HCT116 (cell line): ENCODE data around the gene PTPA. TPM values are rescaled to one million over a fixed set of nuclear protein-coding genes. Genes with fewer than 3 reads are reported as not detected.
A peak's percentile ranks its signal among the peaks of the same experiment; 100 is the strongest.

ENCODE experiments used
- ATAC-seq: fragments of 200-7000 bp; cut with Tn5 transposase; 2 replicates; pipeline ENCODE4 v1.9.1; 2020; ENCODE audit warnings: mild to moderate bottlenecking, moderate library complexity
- BruUV-seq: library from RNA; stranded (reverse); fragments of 400-500 nt; replicated peaks from 2 replicates; lab custom pipeline; 2021; lab: Mats Ljungman, UMichigan
- CTCF ChIA-PET: fragments of 300-600 bp; sonication (Branson Sonifier 250); formaldehyde crosslinking; loops from one replicate; lab custom pipeline; 2021; ENCODE audit warnings: antibody characterized with exemption; lab: Charles Lee
- POLR2A ChIA-PET: fragments of 300-600, 350-600 bp; sonication (Branson Sonifier 250); formaldehyde crosslinking; loops from one replicate; lab custom pipeline; 2021; ENCODE audit warnings: antibody characterized with exemption; lab: Charles Lee
- RAD21 ChIA-PET, 2 experiments: fragments of 300-600 bp; sonication (Branson Sonifier 250); formaldehyde crosslinking; loops; one replicate each; lab custom pipeline; 2023; ENCODE audit warnings: low total read pairs in 2 of 2; ENCODE audit not compliant: uncharacterized antibody in 2 of 2, unreplicated experiment in 2 of 2, low non-redundant PET in 1 of 2; lab: Charles Lee
- DNase-seq: peaks from one replicate; pipeline ENCODE4 v3.0.0-alpha.2; 2010; ENCODE audit warnings: low read depth, low spot score
- H2AFZ ChIP-seq: fragments of 200-600 bp; shearing (Covaris generic), sonication (generic); 2 replicates; pipeline ENCODE4 v1.6.1; 2017; ENCODE audit warnings: low read depth, mixed run types, mixed read lengths, antibody characterized with exemption, low read length; ENCODE audit not compliant: poor library complexity, severe bottlenecking
- H3K27ac ChIP-seq: 2 replicates; pipeline ENCODE4 v1.5.1; 2012; ENCODE audit warnings: low read depth, low read length
- H3K27me3 ChIP-seq: fragments of 200-600 bp; sonication (generic); 2 replicates; pipeline ENCODE4 v1.6.1; 2016; ENCODE audit warnings: mixed run types, low read length, mixed read lengths; ENCODE audit not compliant: insufficient read depth
- H3K36me3 ChIP-seq, 2 experiments: fragments of 200-500 bp in 1 of 2; fragments of 200-600 bp in 1 of 2; sonication (Bioruptor generic) in 1 of 2; sonication (generic) in 1 of 2; 2 replicates each; pipeline versions ENCODE4 v1.5.1 to v1.6.1; 2014 to 2016; ENCODE audit warnings: low read length in 2 of 2, inconsistent platforms in 1 of 2, mixed read lengths in 1 of 2, mixed run types in 1 of 2; ENCODE audit not compliant: insufficient read depth in 2 of 2, control insufficient read depth in 1 of 2
- H3K4me1 ChIP-seq, 2 experiments: fragments of 200-600 bp in 1 of 2; sonication (generic) in 1 of 2; 2 replicates each; pipeline versions ENCODE4 v1.5.1 to v1.6.1; 2012 to 2017; ENCODE audit warnings: low read length in 2 of 2, inconsistent platforms in 1 of 2, mild to moderate bottlenecking in 1 of 2, mixed read lengths in 1 of 2, mixed run types in 1 of 2, moderate library complexity in 1 of 2; ENCODE audit not compliant: insufficient read depth in 2 of 2, control insufficient read depth in 1 of 2
- H3K4me2 ChIP-seq: fragments of 200-600 bp; sonication (generic); 2 replicates; pipeline ENCODE4 v1.6.1; 2017; ENCODE audit warnings: mixed run types, low read length, mixed read lengths
- H3K4me3 ChIP-seq, 2 experiments: fragments of 200-600 bp in 1 of 2; sonication (generic) in 1 of 2; replicated peaks in 1 of 2; 2 replicates each; pipeline ENCODE4 v1.5.1; 2011 to 2016; ENCODE audit warnings: low read length in 2 of 2, control low read depth in 1 of 2, low read depth in 1 of 2, mild to moderate bottlenecking in 1 of 2, mixed read lengths in 1 of 2, mixed run types in 1 of 2
- H3K79me2 ChIP-seq: fragments of 200-600 bp; sonication (generic); 2 replicates; pipeline ENCODE4 v1.6.1; 2017; ENCODE audit warnings: mild to moderate bottlenecking, mixed run types, low read length, moderate library complexity, mixed read lengths; ENCODE audit not compliant: insufficient read depth
- H3K9ac ChIP-seq: fragments of 200-600 bp; sonication (generic); 2 replicates; pipeline ENCODE4 v1.6.1; 2016; ENCODE audit warnings: low read length, mixed read lengths
- H3K9me2 ChIP-seq: fragments of 200-600 bp; sonication (generic), shearing (Covaris generic); 2 replicates; pipeline ENCODE4 v1.6.1; 2017; ENCODE audit warnings: mixed run types, mild to moderate bottlenecking, moderate library complexity; ENCODE audit not compliant: insufficient read depth
- H3K9me3 ChIP-seq, 2 experiments: fragments of 200-500 bp in 1 of 2; fragments of 200-600 bp in 1 of 2; sonication (Bioruptor generic) in 1 of 2; sonication (generic) in 1 of 2; 2 replicates each; pipeline ENCODE4 v1.6.1; 2014 to 2017; ENCODE audit warnings: low read length in 2 of 2, mixed read lengths in 2 of 2, inconsistent platforms in 1 of 2, low read depth in 1 of 2, mild to moderate bottlenecking in 1 of 2, mixed run types in 1 of 2, moderate library complexity in 1 of 2; ENCODE audit not compliant: control insufficient read depth in 1 of 2, insufficient read depth in 1 of 2
- H4K20me1 ChIP-seq: fragments of 200-600 bp; sonication (generic), shearing (Covaris generic); 2 replicates; pipeline ENCODE4 v1.6.1; 2017; ENCODE audit warnings: mixed run types, mild to moderate bottlenecking, moderate library complexity; ENCODE audit not compliant: insufficient read depth
- ATF3 ChIP-seq: IDR thresholded peaks from 2 replicates; pipeline ENCODE4 v1.6.1; 2012
- CBX3 ChIP-seq: IDR thresholded peaks from 2 replicates; pipeline ENCODE4 v1.6.1; 2012; ENCODE audit warnings: low read depth
- CEBPB ChIP-seq: IDR thresholded peaks from 2 replicates; pipeline ENCODE4 v1.6.1; 2012; ENCODE audit warnings: low read depth
- CTCF ChIP-seq, 3 experiments: fragments of 200-600 bp in 1 of 3; sonication (generic) in 1 of 3; IDR thresholded peaks in 2 of 3; conservative IDR thresholded peaks in 1 of 3; 2 replicates each; pipeline ENCODE4 v1.5.1; 2012 to 2017; ENCODE audit warnings: low read depth in 2 of 3, low read length in 2 of 3, antibody characterized with exemption in 1 of 3, borderline replicate concordance in 1 of 3, control low read depth in 1 of 3, mild to moderate bottlenecking in 1 of 3, mixed read lengths in 1 of 3, mixed run types in 1 of 3, moderate library complexity in 1 of 3; ENCODE audit not compliant: insufficient read depth in 1 of 3
- EGR1 ChIP-seq: IDR thresholded peaks from 2 replicates; pipeline ENCODE4 v1.6.1; 2012; ENCODE audit warnings: low read depth
- ELF1 ChIP-seq: IDR thresholded peaks from 2 replicates; pipeline ENCODE4 v1.6.1; 2012; ENCODE audit warnings: low read depth, borderline replicate concordance
- EZH2 ChIP-seq: fragments of 200-600 bp; sonication (generic); IDR thresholded peaks from 2 replicates; pipeline ENCODE4 v1.6.1; 2017; ENCODE audit warnings: antibody characterized with exemption, mixed run types
- EZH2phosphoT487 ChIP-seq: fragments of 200-600 bp; IDR thresholded peaks from 2 replicates; pipeline ENCODE4 v1.6.1; 2018; ENCODE audit warnings: antibody characterized with exemption, borderline replicate concordance
- FOSL1 ChIP-seq: IDR thresholded peaks from 2 replicates; pipeline ENCODE4 v1.6.1; 2012; ENCODE audit warnings: low read depth
- JUND ChIP-seq: IDR thresholded peaks from 2 replicates; pipeline ENCODE4 v1.6.1; 2012
- POLR2A ChIP-seq: IDR thresholded peaks from 2 replicates; pipeline ENCODE4 v1.7.0; 2011; ENCODE audit warnings: borderline replicate concordance; ENCODE audit not compliant: insufficient read depth, insufficient read length; ENCODE audit errors: extremely low read depth
- POLR2AphosphoS5 ChIP-seq: IDR thresholded peaks from 2 replicates; pipeline ENCODE4 v1.6.1; 2011; ENCODE audit warnings: mild to moderate bottlenecking, low read depth, low read length, moderate library complexity
- RAD21 ChIP-seq: IDR thresholded peaks from 2 replicates; pipeline ENCODE4 v1.6.1; 2012; ENCODE audit warnings: low read depth, mild to moderate bottlenecking
- REST ChIP-seq: IDR thresholded peaks from 2 replicates; pipeline ENCODE4 v1.6.1; 2012; ENCODE audit warnings: low read depth
- SIN3A ChIP-seq: IDR thresholded peaks from 2 replicates; pipeline ENCODE4 v1.6.1; 2012; ENCODE audit warnings: low read depth
- SP1 ChIP-seq: IDR thresholded peaks from 2 replicates; pipeline ENCODE4 v1.6.1; 2012; ENCODE audit warnings: low read depth
- SRF ChIP-seq: IDR thresholded peaks from 2 replicates; pipeline ENCODE4 v1.6.1; 2012; ENCODE audit warnings: low read depth
- TCF7L2 ChIP-seq: IDR thresholded peaks from 2 replicates; pipeline ENCODE4 v1.7.0; 2011; ENCODE audit warnings: borderline replicate concordance, inconsistent platforms; ENCODE audit not compliant: insufficient read depth, insufficient read length; ENCODE audit errors: extremely low read depth
- YY1 ChIP-seq: IDR thresholded peaks from 2 replicates; pipeline ENCODE4 v1.6.1; 2011; ENCODE audit warnings: low read length, low read depth, moderate library complexity, mild to moderate bottlenecking; ENCODE audit not compliant: insufficient replicate concordance; ENCODE audit errors: extremely low read depth
- ZBTB33 ChIP-seq: IDR thresholded peaks from 2 replicates; pipeline ENCODE4 v1.6.1; 2011; ENCODE audit warnings: mild to moderate bottlenecking, low read length, moderate library complexity; ENCODE audit not compliant: insufficient replicate concordance; ENCODE audit errors: extremely low read depth
- ZFX ChIP-seq: fragments of 450-650 bp; IDR thresholded peaks from 2 replicates; pipeline ENCODE4 v1.6.1; 2017
- intact Hi-C: fragments of 100-400 bp; cut with micrococcal nuclease; formaldehyde crosslinking; loops from 2 replicates; pipeline ENCODE4 v1.10.0; 2022
- total RNA-seq: library from RNA; stranded (reverse); gene quantifications from one replicate; pipeline ENCODE4 v1.2.1, GENCODE V29; 2021; ENCODE audit not compliant: unreplicated experiment

The PTPA gene
- total RNA-seq, 1 experiment from 2014 or later, result 177 TPM

GRCh38 chr9:129139993-129140396, 28.8 kb downstream of the PTPA start:
- RAD21 ChIA-PET, result interaction anchor here (0.6 to 1.6 kb wide), 9 partner anchors 8 to 486 kb away, joined by 3 to 5 read pairs (median 4); partner anchors contain the start of genes NTMT1 (in 2 of the 2) and IER5L (in 1 of the 2)
- TF ChIP-seq SP1 (no peak), ZFX (no peak), ATF3 (no peak), SRF (no peak), CBX3 (no peak), YY1 (peak; percentile 95), RAD21 (no peak), CEBPB (no peak), ZBTB33 (peak; percentile 12), POLR2AphosphoS5 (peak; percentile 94), FOSL1 (no peak), EZH2 (no peak), ELF1 (no peak), SIN3A (no peak), EZH2phosphoT487 (no peak), REST (no peak), EGR1 (no peak), CTCF (IDR thresholded peaks at IDR 0.05 in 2 of 3, conservative IDR thresholded peaks at IDR 0.05 in 1 of 3; ENCODE audit: borderline replicate concordance in 1 of 3, insufficient read depth in 1 of 3, low read depth in 2 of 3, low read length in 2 of 3) (no peak), TCF7L2 (peak; percentile 78), JUND (no peak), POLR2A (no peak)

More at GRCh38 chr9:129139993-129140396, 28.8 kb downstream of the PTPA start:
- Histone ChIP-seq H3K9me3 (no peaks in the 10 kb centered on the region), H3K4me2 (peak overlapping the region; percentile 85), H3K9ac (peak overlapping the region; percentile 87), H3K27me3 (no peaks in the 10 kb centered on the region), H3K36me3 (peaks cover 0 to 23% of the 10 kb centered on the region in 2 experiments; a peak in 2 of 4 replicates), H4K20me1 (no peaks in the 10 kb centered on the region), H3K4me3 (peak overlapping the region; percentile 60 to 69), H2AFZ (no peak overlapping the region), H3K4me1 (peaks cover 39 to 70% of the 10 kb centered on the region in 2 experiments), H3K79me2 (peaks cover 37% of the 10 kb centered on the region), H3K27ac (peak overlapping the region; percentile 99), H3K9me2 (no peaks in the 10 kb centered on the region)
- DNase-seq, result peak; percentile 95
- intact Hi-C loops, result loop anchor here (1.0 to 5.0 kb wide), 5 partner anchors 349 to 651 kb away; no protein-coding TSS in a partner anchor
- ChIA-PET CTCF (interaction anchor here (0.8 to 6.0 kb wide), 15 partner anchors 8 to 503 kb away, joined by 3 to 77 read pairs (median 6); partner anchors contain the start of genes C9orf50, IER5L and NTMT1), POLR2A (interaction anchor here (0.8 to 2.8 kb wide), 16 partner anchors 8 to 598 kb away, joined by 3 to 26 read pairs (median 4); partner anchors contain the start of genes IER5L, NTMT1 and PTPA)
- no TSS peak for BruUV-seq
- ATAC-seq, result peak; percentile 78
